A673 (cell line): Measurements from ENCODE around the gene MS4A4E. TPM values are rescaled to one million over a fixed set of nuclear protein-coding genes. Genes with fewer than 3 reads are reported as not detected.

Source experiments
- BruUV-seq: library from RNA; stranded (reverse); fragments of 400-500 nt; replicated peaks from 2 replicates; lab custom pipeline; 2021; lab: Mats Ljungman, UMichigan
- CTCF ChIA-PET: fragments of 300-600 bp; sonication (Branson Sonifier 250); formaldehyde crosslinking; loops from one replicate; lab custom pipeline; 2022; ENCODE audit warnings: antibody characterized with exemption; lab: Charles Lee
- POLR2A ChIA-PET: fragments of 300-600 bp; sonication (Branson Sonifier 250); formaldehyde crosslinking; loops from one replicate; lab custom pipeline; 2022; ENCODE audit warnings: antibody characterized with exemption; ENCODE audit not compliant: low non-redundant PET; lab: Charles Lee
- DNase-seq: peaks from one replicate; pipeline ENCODE4 v3.0.0-alpha.2; 2015; ENCODE audit warnings: low spot score
- H3K27ac ChIP-seq: fragments of 200-600 bp; sonication (generic); 2 replicates; pipeline ENCODE4 v1.5.1; 2016; ENCODE audit warnings: mixed run types, low read depth, mild to moderate bottlenecking, mixed read lengths, antibody characterized with exemption, low read length; ENCODE audit not compliant: poor library complexity, severe bottlenecking
- H3K27me3 ChIP-seq: fragments of 200-600 bp; sonication (generic); replicated peaks from 2 replicates; pipeline ENCODE4 v1.6.1; 2017; ENCODE audit warnings: mixed run types, low read depth, mild to moderate bottlenecking, mixed read lengths, antibody characterized with exemption, low read length; ENCODE audit not compliant: insufficient read depth, poor library complexity
- H3K36me3 ChIP-seq: fragments of 200-600 bp; sonication (generic); 2 replicates; pipeline ENCODE4 v1.6.1; 2016; ENCODE audit warnings: mixed run types, mild to moderate bottlenecking, mixed read lengths, antibody characterized with exemption, low read length; ENCODE audit not compliant: insufficient read depth, poor library complexity, severe bottlenecking
- H3K4me1 ChIP-seq: fragments of 200-600 bp; sonication (generic); 2 replicates; pipeline ENCODE4 v1.6.1; 2017; ENCODE audit warnings: mixed run types, mild to moderate bottlenecking, mixed read lengths, antibody characterized with exemption, low read length; ENCODE audit not compliant: insufficient read depth, poor library complexity, severe bottlenecking
- H3K4me3 ChIP-seq: fragments of 200-600 bp; sonication (generic); 2 replicates; pipeline ENCODE4 v1.5.1; 2016; ENCODE audit warnings: low read depth, mixed run types, mild to moderate bottlenecking, mixed read lengths, low read length; ENCODE audit not compliant: poor library complexity, severe bottlenecking
- H3K9me3 ChIP-seq: fragments of 200-600 bp; sonication (generic); 2 replicates; pipeline ENCODE4 v1.6.1; 2016; ENCODE audit warnings: mixed run types, low read depth, mild to moderate bottlenecking, mixed read lengths, antibody characterized with exemption, low read length; ENCODE audit not compliant: poor library complexity, severe bottlenecking
- CTCF ChIP-seq: fragments of 300-800, 200-600 bp; sonication (generic); conservative IDR thresholded peaks from 2 replicates; pipeline ENCODE4 v1.5.1; 2017; ENCODE audit warnings: low read depth, mild to moderate bottlenecking, antibody characterized with exemption, low read length, moderate library complexity, mixed read lengths
- EZH2 ChIP-seq: fragments of 200-600 bp; sonication (generic); IDR thresholded peaks from 2 replicates; pipeline ENCODE4 v1.6.1; 2017; ENCODE audit warnings: borderline replicate concordance, low read depth, mild to moderate bottlenecking, mixed read lengths, antibody characterized with exemption, low read length; ENCODE audit not compliant: poor library complexity, severe bottlenecking
- intact Hi-C: fragments of 100-400 bp; cut with micrococcal nuclease; formaldehyde crosslinking; loops from one replicate; pipeline ENCODE4 v1.10.0; 2022; ENCODE audit not compliant: unreplicated experiment
- total RNA-seq: library from RNA; stranded (reverse); gene quantifications from 2 replicates; pipeline ENCODE4 v1.2.3, GENCODE V29; 2021

MS4A4E gene
- total RNA-seq, 1 experiment from 2014 or later: not detected

- TF ChIP-seq EZH2 (no peak), CTCF (no peak)
- H3K4me3 ChIP-seq: no peak overlapping the region
- POLR2A ChIA-PET: no interaction called here
- DNase-seq: no peak
- no peaks in the 10 kb centered on the region for H3K9me3 ChIP-seq
- intact Hi-C loops: no loop called here
- H3K4me1 ChIP-seq: no peaks in the 10 kb centered on the region
- no peak overlapping the region for H3K27ac ChIP-seq
- peaks cover 38% of the 10 kb centered on the region for H3K27me3 ChIP-seq
- no peaks in the 10 kb centered on the region for H3K36me3 ChIP-seq
- CTCF ChIA-PET: no interaction called here
- BruUV-seq: no TSS peak
These were observed 2.3 kb downstream of the MS4A4E start for GRCh38 chr11:60240662-60241061.

DNA sequence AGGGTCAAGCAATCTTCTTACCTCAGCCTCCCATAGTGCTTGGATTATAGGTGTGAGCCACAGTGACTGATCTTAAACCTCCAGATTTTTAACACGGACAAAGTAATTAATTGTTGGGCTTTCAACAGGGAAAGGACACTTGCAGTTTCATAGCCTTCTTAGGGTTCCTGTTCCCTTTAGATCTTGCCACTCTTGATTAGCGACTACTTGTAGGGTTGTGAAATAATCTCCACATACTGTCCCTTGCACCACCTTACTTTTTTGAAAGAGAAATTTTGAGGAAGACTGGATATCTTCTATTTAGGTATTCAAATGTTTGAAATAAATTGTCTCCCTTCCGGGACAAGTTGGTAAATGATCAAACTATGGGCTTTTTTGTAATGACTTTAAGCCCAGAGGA lies 7.6 kb downstream of the MS4A4E start:
- no peak overlapping the region for H3K4me3 ChIP-seq
- intact Hi-C loops: loop anchor here (10.0 kb wide), 1 partner anchor 411 kb away; no protein-coding TSS in a partner anchor
- TF ChIP-seq CTCF (no peak), EZH2 (no peak)
- H3K9me3 ChIP-seq: no peaks in the 10 kb centered on the region
- no peak for DNase-seq
- no peaks in the 10 kb centered on the region for H3K4me1 ChIP-seq
- H3K36me3 ChIP-seq: no peaks in the 10 kb centered on the region
- ChIA-PET POLR2A (no interaction called here), CTCF (no interaction called here)
- H3K27ac ChIP-seq: no peak overlapping the region
- no TSS peak for BruUV-seq
- H3K27me3 ChIP-seq: peaks cover 27% of the 10 kb centered on the region

DNA sequence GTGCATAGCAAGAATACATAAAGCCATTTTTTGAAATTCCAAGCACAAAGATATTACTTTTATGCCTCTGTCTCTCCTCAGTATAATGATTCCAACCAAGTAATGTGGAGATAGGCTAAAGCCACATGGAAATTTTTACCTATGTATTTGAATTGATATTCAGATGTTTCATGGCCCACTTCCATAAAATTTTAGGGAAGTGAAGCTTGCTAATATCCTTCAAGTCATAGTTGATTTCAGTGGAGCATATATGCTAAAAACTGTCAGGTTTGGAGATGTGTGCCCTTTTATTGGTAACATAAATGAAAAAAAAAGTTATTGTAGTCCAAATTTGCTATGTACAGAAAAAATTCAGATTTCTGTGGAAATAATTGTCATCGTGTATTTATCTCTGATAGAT lies 12.3 kb downstream of the MS4A4E start:
- intact Hi-C loops: loop anchor here (10.0 kb wide), 1 partner anchor 406 kb away; no protein-coding TSS in a partner anchor
- ChIA-PET POLR2A (no interaction called here), CTCF (no interaction called here)
- Histone ChIP-seq H3K27me3 (peaks cover 3% of the 10 kb centered on the region), H3K4me1 (no peaks in the 10 kb centered on the region), H3K27ac (no peak overlapping the region), H3K36me3 (no peaks in the 10 kb centered on the region), H3K4me3 (no peak overlapping the region), H3K9me3 (no peaks in the 10 kb centered on the region)
- BruUV-seq: no TSS peak
- TF ChIP-seq EZH2 (no peak), CTCF (no peak)
- no peak for DNase-seq
